ENCODE measurements around the gene H2BK1.
A peak's percentile ranks its signal among the peaks of the same experiment; 100 is the strongest.

The H2BK1 gene

DNA sequence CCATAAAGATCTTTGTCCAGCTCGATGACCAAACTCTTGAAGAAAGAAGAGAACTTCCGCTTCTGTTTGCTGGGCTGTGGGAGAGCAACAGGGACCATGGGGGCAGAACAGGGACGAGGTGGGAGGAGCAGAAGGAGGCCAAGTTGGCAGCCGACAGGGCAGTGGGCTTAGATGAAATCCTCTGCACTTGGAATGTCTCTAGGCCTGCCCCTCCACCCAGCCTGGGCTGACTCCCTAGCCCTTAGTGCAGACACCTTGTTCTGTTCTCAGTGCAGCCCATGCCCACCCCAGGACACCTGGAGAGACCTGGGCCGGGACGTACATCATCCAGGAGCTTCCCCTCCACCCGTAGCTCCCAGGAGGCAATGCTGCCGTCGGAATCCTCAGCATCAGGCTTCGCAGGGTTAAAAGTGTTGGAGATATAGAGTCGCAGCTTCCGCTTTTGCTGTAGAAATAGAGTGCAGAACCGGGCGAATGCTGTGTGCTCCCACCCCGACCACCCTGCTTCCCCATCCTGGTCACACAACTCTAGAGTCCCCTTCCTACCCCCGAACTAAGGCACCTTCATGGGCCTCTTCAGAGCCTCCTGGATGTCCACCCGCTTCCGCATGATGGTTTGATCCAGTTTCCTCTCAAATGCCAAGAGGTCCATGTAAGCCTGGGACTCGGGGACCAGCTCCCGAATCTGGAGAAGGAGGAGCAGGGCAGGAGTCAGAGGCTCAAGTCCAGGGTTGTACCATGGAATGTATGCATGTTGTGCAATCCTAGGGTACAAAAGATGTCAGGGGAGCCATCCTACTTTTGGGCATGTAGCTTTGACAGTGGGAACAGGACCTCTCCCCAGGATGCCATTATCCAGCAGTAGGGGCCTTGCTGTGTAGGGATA is 32.1 kb upstream of the H2BK1 start:
- Histone ChIP-seq H3K27me3 (replicated peaks in 2 of 5; ENCODE audit: control insufficient read depth in 4 of 5, insufficient read depth in 5 of 5, low read length in 4 of 5) (peaks cover 0 to 34% (median 16%) of the 10 kb centered on the region in 5 experiments), H3K27ac (ENCODE audit: insufficient read depth in 1 of 2, low read depth in 1 of 2, low read length in 2 of 2, poor library complexity in 1 of 2, severe bottlenecking in 2 of 2) (no peak overlapping the region), H3K36me3 (ENCODE audit: control insufficient read depth in 4 of 4, insufficient read depth in 4 of 4, low read length in 3 of 4) (peaks cover 5 to 39% (median 29%) of the 10 kb centered on the region in 4 experiments), H3K4me3 (ENCODE audit: control insufficient read depth in 1 of 7, extremely low read depth in 1 of 7, insufficient read depth in 4 of 7, low read depth in 2 of 7, low read length in 6 of 7) (peak overlapping the region in 2 of 7 experiments; percentile 56 to 63), H3K4me1 (ENCODE audit: control extremely low read depth in 1 of 4, control insufficient read depth in 4 of 4, insufficient read depth in 4 of 4, low read length in 3 of 4) (peaks cover 5 to 35% (median 33%) of the 10 kb centered on the region in 4 experiments), H3K9me3 (ENCODE audit: control extremely low read depth in 1 of 5, control insufficient read depth in 4 of 5, insufficient read depth in 2 of 5, low read depth in 1 of 5, low read length in 4 of 5) (no peaks in the 10 kb centered on the region)
- no peak for DNase-seq
- ChIA-PET CTCF (interaction anchor here (0.9 to 7.9 kb wide), 15 partner anchors 8 to 151 kb away, joined by 3 to 98 read pairs (median 6); partner anchors contain the start of genes ABCF2, CHPF2 and GBX1), POLR2A (interaction anchor here (1.1 to 2.1 kb wide), 2 partner anchors 9 to 15 kb away, joined by 4 to 15 read pairs; partner anchors contain the start of genes ABCF2 and CHPF2)
- WGBS (ENCODE audit: insufficient coverage), result 83% methylated on average over 18 of the region's 20 CpGs

DNA sequence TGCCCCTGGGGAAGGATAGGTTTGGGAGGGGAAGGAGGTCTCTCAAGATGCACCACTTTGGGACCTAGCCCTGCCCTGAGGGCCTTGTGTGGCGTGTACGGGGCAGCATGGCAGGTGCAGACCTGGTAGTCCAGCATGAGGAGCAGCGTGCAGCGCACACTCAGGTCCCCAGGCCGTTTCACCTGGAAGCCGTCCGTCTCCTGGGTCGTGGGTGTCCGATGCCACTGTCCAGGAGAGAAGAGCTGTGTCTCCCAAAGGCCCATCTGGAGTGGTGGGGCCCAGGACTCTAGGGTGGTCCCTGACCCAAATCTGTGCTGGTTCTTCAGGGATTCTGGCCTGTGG is 31.4 kb upstream of the H2BK1 start:
- no peak for DNase-seq
- POLR2A ChIA-PET, result interaction anchor here (1.1 kb wide), 1 partner anchor 15 kb away, joined by 4 read pairs; the partner anchor contains the start of gene ABCF2
- peaks cover 0 to 27% (median 10%) of the 10 kb centered on the region in 5 experiments for H3K27me3 ChIP-seq (replicated peaks in 2 of 5; ENCODE audit: control insufficient read depth in 4 of 5, insufficient read depth in 5 of 5, low read length in 4 of 5)
- H3K9me3 ChIP-seq (ENCODE audit: control extremely low read depth in 1 of 5, control insufficient read depth in 4 of 5, insufficient read depth in 2 of 5, low read depth in 1 of 5, low read length in 4 of 5), result no peaks in the 10 kb centered on the region
- 97% methylated on average over 9 of the region's 9 CpGs for WGBS (ENCODE audit: insufficient coverage)
- no peak overlapping the region for H3K4me3 ChIP-seq (ENCODE audit: control insufficient read depth in 1 of 7, extremely low read depth in 1 of 7, insufficient read depth in 4 of 7, low read depth in 2 of 7, low read length in 6 of 7)
- no peak overlapping the region for H3K27ac ChIP-seq (ENCODE audit: insufficient read depth in 1 of 2, low read depth in 1 of 2, low read length in 2 of 2, poor library complexity in 1 of 2, severe bottlenecking in 2 of 2)
- CTCF ChIA-PET, result interaction anchor here (1.3 to 7.9 kb wide), 5 partner anchors 15 to 61 kb away, joined by 4 to 98 read pairs (median 6); partner anchors contain the start of gene ABCF2
- H3K4me1 ChIP-seq (ENCODE audit: control extremely low read depth in 1 of 4, control insufficient read depth in 4 of 4, insufficient read depth in 4 of 4, low read length in 3 of 4), result peaks cover 5 to 34% (median 31%) of the 10 kb centered on the region in 4 experiments
- H3K36me3 ChIP-seq (ENCODE audit: control insufficient read depth in 4 of 4, insufficient read depth in 4 of 4, low read length in 3 of 4), result peaks cover 8 to 45% (median 36%) of the 10 kb centered on the region in 4 experiments

DNA sequence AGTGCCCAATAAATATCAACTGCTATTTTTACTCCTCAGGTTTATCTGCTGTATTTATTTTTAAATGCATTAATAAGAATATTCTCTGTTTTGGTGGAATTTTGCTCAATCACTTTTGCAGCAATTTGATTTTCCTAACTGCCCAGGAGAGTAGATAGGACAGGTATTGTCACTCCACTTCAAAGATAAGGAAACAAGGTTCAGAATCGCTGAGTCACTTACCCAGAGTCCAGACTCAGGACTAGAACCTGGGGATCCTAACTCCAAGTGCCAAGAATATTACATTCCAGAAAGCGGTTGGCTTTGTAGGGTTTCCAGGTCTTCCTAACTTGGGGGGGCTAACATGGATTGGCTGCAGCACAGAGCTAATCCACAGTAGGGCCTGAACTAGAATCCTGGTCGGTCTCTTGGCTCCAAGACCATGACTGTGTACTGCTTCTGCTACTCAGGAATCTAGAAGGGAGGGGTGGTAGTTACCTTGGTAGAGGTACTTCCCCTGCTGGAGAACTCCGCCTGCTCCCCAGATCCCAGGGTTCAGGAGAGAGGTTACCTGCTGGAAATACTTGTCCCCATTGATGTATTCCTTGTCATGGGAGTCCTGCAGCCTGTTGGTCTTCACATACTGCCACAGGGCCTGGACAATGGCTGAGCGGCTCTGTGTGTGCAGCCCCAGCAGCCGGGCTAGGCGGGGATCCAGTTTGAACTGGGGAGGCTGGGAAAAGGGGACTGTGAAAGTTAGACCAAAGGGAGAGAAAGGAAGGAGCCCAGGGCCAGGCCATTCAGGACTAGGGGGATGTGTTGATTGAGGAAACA is 30.9 kb upstream of the H2BK1 start:
- peaks cover 0 to 21% (median 8%) of the 10 kb centered on the region in 5 experiments for H3K27me3 ChIP-seq (replicated peaks in 2 of 5; ENCODE audit: control insufficient read depth in 4 of 5, insufficient read depth in 5 of 5, low read length in 4 of 5)
- POLR2A ChIA-PET, result no interaction called here
- H3K36me3 ChIP-seq (ENCODE audit: control insufficient read depth in 4 of 4, insufficient read depth in 4 of 4, low read length in 3 of 4), result peaks cover 8 to 51% (median 42%) of the 10 kb centered on the region in 4 experiments
- no peak overlapping the region for H3K4me3 ChIP-seq (ENCODE audit: control insufficient read depth in 1 of 7, extremely low read depth in 1 of 7, insufficient read depth in 4 of 7, low read depth in 2 of 7, low read length in 6 of 7)
- CTCF ChIA-PET, result interaction anchor here (7.9 kb wide), 1 partner anchor 62 kb away, joined by 98 read pairs; no protein-coding TSS in a partner anchor
- no peak overlapping the region for H3K27ac ChIP-seq (ENCODE audit: insufficient read depth in 1 of 2, low read depth in 1 of 2, low read length in 2 of 2, poor library complexity in 1 of 2, severe bottlenecking in 2 of 2)
- 100% methylated on average over 3 of the region's 7 CpGs for WGBS (ENCODE audit: insufficient coverage)
- DNase-seq, result no peak
- H3K4me1 ChIP-seq (ENCODE audit: control extremely low read depth in 1 of 4, control insufficient read depth in 4 of 4, insufficient read depth in 4 of 4, low read length in 3 of 4), result peaks cover 5 to 34% (median 31%) of the 10 kb centered on the region in 4 experiments
- no peaks in the 10 kb centered on the region for H3K9me3 ChIP-seq (ENCODE audit: control extremely low read depth in 1 of 5, control insufficient read depth in 4 of 5, insufficient read depth in 2 of 5, low read depth in 1 of 5, low read length in 4 of 5)

DNA sequence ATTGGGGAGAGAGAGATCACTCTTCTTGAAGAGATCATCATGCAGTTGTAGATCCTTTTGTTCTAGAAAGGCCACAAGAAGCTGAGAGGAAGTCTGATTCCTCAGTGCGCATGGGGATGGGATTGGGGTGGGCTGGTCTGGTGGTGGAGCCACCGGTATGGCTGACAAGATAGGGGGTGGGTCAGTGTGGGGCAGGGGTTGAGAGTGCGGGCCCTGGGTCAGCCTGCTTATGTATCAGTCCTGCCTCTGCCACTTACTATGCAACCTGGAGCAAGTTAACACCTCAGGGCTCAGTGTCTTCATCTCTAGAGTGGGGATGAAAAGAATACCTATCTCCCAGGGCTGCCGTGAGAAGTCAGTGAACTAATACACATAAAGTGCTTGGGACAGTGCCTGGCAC is 30.2 kb upstream of the H2BK1 start:
- H3K4me1 ChIP-seq (ENCODE audit: control extremely low read depth in 1 of 4, control insufficient read depth in 4 of 4, insufficient read depth in 4 of 4, low read length in 3 of 4), result peaks cover 5 to 29% (median 29%) of the 10 kb centered on the region in 4 experiments
- no peak overlapping the region for H3K4me3 ChIP-seq (ENCODE audit: control insufficient read depth in 1 of 7, extremely low read depth in 1 of 7, insufficient read depth in 4 of 7, low read depth in 2 of 7, low read length in 6 of 7)
- no peak overlapping the region for H3K27ac ChIP-seq (ENCODE audit: insufficient read depth in 1 of 2, low read depth in 1 of 2, low read length in 2 of 2, poor library complexity in 1 of 2, severe bottlenecking in 2 of 2)
- H3K9me3 ChIP-seq (ENCODE audit: control extremely low read depth in 1 of 5, control insufficient read depth in 4 of 5, insufficient read depth in 2 of 5, low read depth in 1 of 5, low read length in 4 of 5), result no peaks in the 10 kb centered on the region
- POLR2A ChIA-PET, result no interaction called here
- CTCF ChIA-PET, result interaction anchor here (0.6 to 7.9 kb wide), 2 partner anchors 63 to 344 kb away, joined by 3 to 98 read pairs; no protein-coding TSS in a partner anchor
- H3K36me3 ChIP-seq (ENCODE audit: control insufficient read depth in 4 of 4, insufficient read depth in 4 of 4, low read length in 3 of 4), result peaks cover 9 to 57% (median 47%) of the 10 kb centered on the region in 4 experiments
- DNase-seq, result no peak
- peaks cover 0 to 15% (median 6%) of the 10 kb centered on the region in 5 experiments for H3K27me3 ChIP-seq (replicated peaks in 2 of 5; ENCODE audit: control insufficient read depth in 4 of 5, insufficient read depth in 5 of 5, low read length in 4 of 5)
- WGBS (ENCODE audit: insufficient coverage), result 90% methylated on average over 2 of the region's 4 CpGs

DNA sequence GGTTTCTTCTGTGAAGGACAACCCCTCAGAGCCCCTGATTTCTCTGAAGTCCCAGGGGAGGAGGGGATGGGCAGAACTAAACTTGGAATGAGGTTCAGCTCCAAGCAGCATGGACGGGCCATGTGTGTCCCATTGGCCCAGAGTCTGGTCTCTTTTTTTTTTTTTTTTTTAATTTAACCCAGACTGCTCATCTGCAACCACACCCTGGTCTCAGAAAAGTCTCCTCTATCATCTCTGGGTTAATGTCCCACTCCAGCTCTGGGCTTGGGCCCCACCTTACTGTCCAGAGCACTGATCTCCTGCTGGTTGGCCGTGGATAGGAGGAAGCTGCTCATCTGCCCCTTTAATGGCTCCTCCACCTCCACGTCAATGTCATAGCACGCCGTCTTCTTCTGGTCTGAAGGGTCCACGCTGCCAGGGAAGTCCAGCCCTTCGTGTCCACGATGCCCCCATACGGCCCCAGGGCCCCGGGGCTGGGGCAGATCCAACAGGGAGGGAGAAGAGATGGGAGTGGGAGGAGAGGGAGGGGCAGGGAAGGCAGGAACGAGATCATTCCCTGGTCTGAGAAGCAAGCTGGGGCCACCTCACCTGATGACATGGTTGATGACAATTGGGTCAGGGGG is 29.7 kb upstream of the H2BK1 start:
- no peak overlapping the region for H3K27ac ChIP-seq (ENCODE audit: insufficient read depth in 1 of 2, low read depth in 1 of 2, low read length in 2 of 2, poor library complexity in 1 of 2, severe bottlenecking in 2 of 2)
- CTCF ChIA-PET, result interaction anchor here (0.6 to 1.4 kb wide), 2 partner anchors 8 to 344 kb away, joined by 3 to 4 read pairs; no protein-coding TSS in a partner anchor
- H3K9me3 ChIP-seq (ENCODE audit: control extremely low read depth in 1 of 5, control insufficient read depth in 4 of 5, insufficient read depth in 2 of 5, low read depth in 1 of 5, low read length in 4 of 5), result no peaks in the 10 kb centered on the region
- 96% methylated on average over 9 of the region's 11 CpGs for whole genome bisulfite sequencing (ENCODE audit: insufficient coverage)
- H3K4me3 ChIP-seq (ENCODE audit: control insufficient read depth in 1 of 7, extremely low read depth in 1 of 7, insufficient read depth in 4 of 7, low read depth in 2 of 7, low read length in 6 of 7), result no peak overlapping the region
- POLR2A ChIA-PET, result interaction anchor here (0.7 kb wide), 1 partner anchor 142 kb away, joined by 4 read pairs; no protein-coding TSS in a partner anchor
- H3K36me3 ChIP-seq (ENCODE audit: control insufficient read depth in 4 of 4, insufficient read depth in 4 of 4, low read length in 3 of 4), result peaks cover 11 to 63% (median 53%) of the 10 kb centered on the region in 4 experiments
- no peak for DNase-seq
- H3K4me1 ChIP-seq (ENCODE audit: control extremely low read depth in 1 of 4, control insufficient read depth in 4 of 4, insufficient read depth in 4 of 4, low read length in 3 of 4), result peaks cover 5 to 28% (median 23%) of the 10 kb centered on the region in 4 experiments
- peaks cover 0 to 11% (median 4%) of the 10 kb centered on the region in 5 experiments for H3K27me3 ChIP-seq (replicated peaks in 2 of 5; ENCODE audit: control insufficient read depth in 4 of 5, insufficient read depth in 5 of 5, low read length in 4 of 5)

Data from common myeloid progenitor, CD34-positive (primary cell).